Mesenchymal stem cell (in vitro differentiated cells and primary cell): ENCODE measurements around the gene PMEPA1.
A peak's percentile ranks its signal among the peaks of the same experiment; 100 is the strongest.

Experiments
- DNase-seq: peaks from one replicate; pipeline ENCODE4 v3.0.0-alpha.2; 2013
- H2AFZ ChIP-seq: one replicate; pipeline ENCODE4 v1.6.1; 2013; ENCODE audit warnings: low read depth, mild to moderate bottlenecking, control low read depth, inconsistent platforms, low read length, moderate library complexity
- H2AK5ac ChIP-seq: 2 replicates; pipeline ENCODE4 v1.6.1; 2013; ENCODE audit warnings: low read length, moderate library complexity, mild to moderate bottlenecking, inconsistent platforms; ENCODE audit not compliant: severe bottlenecking
- H2BK120ac ChIP-seq: one replicate; pipeline ENCODE4 v1.6.1; 2013; ENCODE audit warnings: low read depth, mild to moderate bottlenecking, inconsistent platforms, low read length, moderate library complexity
- H2BK12ac ChIP-seq, 2 experiments: one replicate each; pipeline ENCODE4 v1.6.1; 2013; ENCODE audit warnings: inconsistent platforms in 2 of 2, low read length in 2 of 2, mild to moderate bottlenecking in 2 of 2, moderate library complexity in 2 of 2, control low read depth in 1 of 2
- H2BK15ac ChIP-seq: one replicate; pipeline ENCODE4 v1.6.1; 2013; ENCODE audit warnings: mild to moderate bottlenecking, low read depth, inconsistent platforms; ENCODE audit not compliant: poor library complexity, severe bottlenecking
- H2BK5ac ChIP-seq: 2 replicates; pipeline ENCODE4 v1.6.1; 2013; ENCODE audit warnings: low read depth, mild to moderate bottlenecking, low read length, control low read depth, inconsistent platforms; ENCODE audit not compliant: poor library complexity, severe bottlenecking
- H3K14ac ChIP-seq, 2 experiments: one replicate each; pipeline ENCODE4 v1.6.1; 2013; ENCODE audit warnings: inconsistent platforms in 2 of 2, low read length in 2 of 2, control low read depth in 1 of 2, mild to moderate bottlenecking in 1 of 2, moderate library complexity in 1 of 2
- H3K18ac ChIP-seq, 2 experiments: one replicate each; pipeline ENCODE4 v1.6.1; 2013; ENCODE audit warnings: inconsistent platforms in 2 of 2, low read length in 2 of 2, control low read depth in 1 of 2, low read depth in 1 of 2, mild to moderate bottlenecking in 1 of 2
- H3K23ac ChIP-seq, 2 experiments: one replicate each; pipeline ENCODE4 v1.6.1; 2013; ENCODE audit warnings: inconsistent platforms in 2 of 2, low read length in 2 of 2, mild to moderate bottlenecking in 2 of 2, moderate library complexity in 2 of 2, control low read depth in 1 of 2
- H3K27ac ChIP-seq: 2 replicates; pipeline ENCODE4 v1.5.1; 2013; ENCODE audit warnings: mild to moderate bottlenecking, moderate library complexity, low read length, control low read depth, inconsistent platforms; ENCODE audit not compliant: poor library complexity, severe bottlenecking
- H3K27me3 ChIP-seq, 2 experiments: 2 replicates each; pipeline versions ENCODE4 v1.6.1 to v1.7.0; 2013; ENCODE audit warnings: low read length in 2 of 2, mild to moderate bottlenecking in 2 of 2, moderate library complexity in 2 of 2, control low read depth in 1 of 2, inconsistent platforms in 1 of 2; ENCODE audit not compliant: control insufficient read depth in 1 of 2, insufficient read depth in 1 of 2
- H3K36me3 ChIP-seq, 2 experiments: 2 replicates each; pipeline versions ENCODE4 v1.6.1 to v1.7.0; 2013; ENCODE audit warnings: low read length in 2 of 2, control low read depth in 1 of 2, inconsistent platforms in 1 of 2, low read depth in 1 of 2, mild to moderate bottlenecking in 1 of 2; ENCODE audit not compliant: insufficient read depth in 2 of 2, control insufficient read depth in 1 of 2
- H3K4ac ChIP-seq, 2 experiments: one replicate each; pipeline ENCODE4 v1.6.1; 2013; ENCODE audit warnings: inconsistent platforms in 2 of 2, low read length in 2 of 2, mild to moderate bottlenecking in 2 of 2, moderate library complexity in 2 of 2, control low read depth in 1 of 2, low read depth in 1 of 2
- H3K4me1 ChIP-seq: 2 replicates; pipeline ENCODE4 v1.6.1; 2013; ENCODE audit warnings: low read depth, low read length, control low read depth; ENCODE audit not compliant: control insufficient read depth, insufficient read depth
- H3K4me2 ChIP-seq: 2 replicates; pipeline ENCODE4 v1.6.1; 2013; ENCODE audit warnings: low read length, mild to moderate bottlenecking, inconsistent platforms; ENCODE audit not compliant: poor library complexity, severe bottlenecking
- H3K4me3 ChIP-seq, 2 experiments: 2 replicates each; pipeline versions ENCODE4 v1.5.1 to v1.7.0; 2013; ENCODE audit warnings: low read length in 2 of 2, mild to moderate bottlenecking in 2 of 2, control low read depth in 1 of 2, low read depth in 1 of 2; ENCODE audit not compliant: insufficient read depth in 1 of 2
- H3K79me1 ChIP-seq: replicated peaks from 2 replicates; pipeline ENCODE4 v1.6.1; 2013; ENCODE audit warnings: mild to moderate bottlenecking, control low read depth, low read length, inconsistent platforms; ENCODE audit not compliant: poor library complexity, severe bottlenecking
- H3K9ac ChIP-seq: 2 replicates; pipeline ENCODE4 v1.7.0; 2013; ENCODE audit warnings: mild to moderate bottlenecking, low read length, moderate library complexity
- H3K9me3 ChIP-seq: 2 replicates; pipeline ENCODE4 v1.7.0; 2013; ENCODE audit warnings: mild to moderate bottlenecking, low read length; ENCODE audit not compliant: control insufficient read depth
- H4K8ac ChIP-seq: one replicate; pipeline ENCODE4 v1.6.1; 2013; ENCODE audit warnings: inconsistent platforms, mild to moderate bottlenecking, low read length, moderate library complexity
- H4K91ac ChIP-seq: one replicate; pipeline ENCODE4 v1.6.1; 2013; ENCODE audit warnings: mild to moderate bottlenecking, low read length, inconsistent platforms
- WGBS: methylation state at CpG from one replicate; pipeline ENCODE4 v1.1.7; 2013; ENCODE audit warnings: mixed read lengths; 5-methylcytosine and 5-hydroxymethylcytosine counted together

The PMEPA1 gene

DNA sequence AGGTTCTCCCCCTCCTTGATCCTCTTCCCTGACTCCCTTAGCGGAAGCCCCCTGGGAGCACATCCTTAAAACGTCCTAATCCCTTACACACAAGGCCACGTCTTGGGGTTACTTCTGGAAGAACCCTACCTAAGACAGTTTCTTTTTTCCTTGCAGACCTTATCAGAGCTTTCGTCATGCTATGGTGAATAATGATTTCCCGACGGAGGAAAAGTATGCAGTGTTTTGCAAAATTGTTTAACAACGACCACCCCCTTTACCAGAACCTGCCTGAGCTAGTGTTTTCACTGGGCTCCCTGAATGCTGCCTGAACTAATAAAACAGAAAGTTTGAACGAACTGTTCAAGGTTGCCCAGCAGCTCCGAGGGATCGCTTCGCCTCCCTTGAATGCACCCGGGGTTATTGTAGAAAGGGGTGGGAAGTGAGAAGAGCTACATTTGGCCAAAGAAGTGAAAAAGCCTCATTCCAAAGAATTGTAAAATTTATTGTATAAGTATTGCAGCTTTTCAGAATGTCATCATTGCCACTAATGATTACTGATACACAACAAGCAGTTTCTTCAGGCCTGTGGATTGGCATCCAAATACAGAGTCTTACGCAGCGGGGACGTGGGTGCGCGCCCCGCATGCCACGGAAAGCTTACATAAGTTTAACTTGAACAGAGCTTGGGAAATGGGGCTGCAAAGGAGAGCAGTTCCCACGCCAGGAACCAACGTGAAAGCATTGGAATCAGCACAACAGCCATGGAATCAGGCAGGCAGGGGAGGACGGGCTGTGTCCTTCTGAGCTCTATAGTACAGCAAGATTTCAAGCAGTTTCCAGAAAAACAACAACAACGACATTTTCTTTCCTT lies 61.7 kb downstream of the PMEPA1 start:
- H3K27me3 ChIP-seq, result peaks cover 13 to 30% of the 10 kb centered on the region in 2 experiments
- no peak overlapping the region for H3K14ac ChIP-seq
- no peak overlapping the region for H4K91ac ChIP-seq
- no peak overlapping the region for H2BK12ac ChIP-seq
- H3K36me3 ChIP-seq, result peaks cover 0 to 27% of the 10 kb centered on the region in 2 experiments
- H2BK5ac ChIP-seq, result no peak overlapping the region
- H3K4me1 ChIP-seq, result no peaks in the 10 kb centered on the region
- H3K18ac ChIP-seq, result no peak overlapping the region
- H2AK5ac ChIP-seq, result no peak overlapping the region
- peaks cover 4% of the 10 kb centered on the region for H3K9me3 ChIP-seq
- no peak overlapping the region for H2AFZ ChIP-seq
- no peak overlapping the region for H3K4me3 ChIP-seq
- no peak overlapping the region for H3K9ac ChIP-seq
- no peak overlapping the region for H3K23ac ChIP-seq
- no peak overlapping the region for H2BK15ac ChIP-seq
- no peak overlapping the region for H2BK120ac ChIP-seq
- H3K27ac ChIP-seq, result no peak overlapping the region
- H3K79me1 ChIP-seq, result no peaks in the 10 kb centered on the region
- no peak overlapping the region for H3K4me2 ChIP-seq
- DNase-seq, result no peak
- no peak overlapping the region for H3K4ac ChIP-seq
- WGBS, result 85% methylated on average over 23 of the region's 23 CpGs
- H4K8ac ChIP-seq, result no peak overlapping the region

DNA sequence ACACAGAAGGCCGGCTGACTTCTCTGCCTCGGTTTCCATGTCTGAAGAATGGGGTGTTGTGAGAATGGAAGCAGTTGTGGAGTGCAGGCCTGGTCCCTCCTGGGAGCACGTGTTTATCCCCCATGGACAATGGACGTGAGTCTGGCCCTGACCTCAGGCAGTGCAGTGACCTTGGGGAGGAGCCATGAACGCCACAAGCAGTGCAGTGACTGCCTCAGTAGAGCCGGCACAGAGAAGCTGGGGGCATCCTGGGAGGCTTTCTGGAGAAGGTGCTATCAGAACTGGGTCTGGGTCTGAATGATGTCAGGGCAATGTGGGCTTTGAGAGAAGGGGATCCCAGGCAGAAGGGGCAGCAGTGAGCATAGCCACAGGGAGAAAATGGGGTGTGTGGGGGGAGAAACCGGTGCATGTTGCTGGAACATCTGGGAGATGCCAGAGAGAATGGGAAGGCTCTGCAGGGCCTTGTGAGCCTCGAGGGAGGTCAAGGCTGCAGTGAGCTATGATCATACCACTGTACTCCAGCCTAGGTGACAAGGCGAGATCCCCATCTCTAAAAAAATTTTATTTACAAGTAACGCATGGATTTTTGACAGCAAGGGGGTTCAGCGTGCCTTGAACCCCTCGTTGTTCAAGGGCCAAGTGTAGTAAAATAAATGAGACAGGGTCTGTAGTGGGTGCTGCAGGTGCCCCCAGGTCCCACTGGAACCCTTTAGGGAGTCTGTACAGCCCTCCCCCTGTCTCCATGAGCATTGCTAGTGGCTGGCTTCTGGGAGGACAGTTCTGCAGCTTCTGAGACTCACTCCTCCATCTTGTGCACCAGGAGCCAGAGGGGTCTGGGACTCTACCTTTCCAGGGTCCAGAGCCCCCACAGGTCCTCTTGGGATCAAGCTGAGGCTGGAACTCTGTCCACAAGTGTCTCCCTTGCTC lies 62.5 kb downstream of the PMEPA1 start:
- no peak overlapping the region for H3K14ac ChIP-seq
- no peak overlapping the region for H3K4ac ChIP-seq
- H3K36me3 ChIP-seq, result peaks cover 0 to 18% of the 10 kb centered on the region in 2 experiments
- H3K9ac ChIP-seq, result no peak overlapping the region
- H2AFZ ChIP-seq, result no peak overlapping the region
- H2BK12ac ChIP-seq, result no peak overlapping the region
- no peak overlapping the region for H3K27ac ChIP-seq
- H2BK120ac ChIP-seq, result no peak overlapping the region
- H2BK5ac ChIP-seq, result no peak overlapping the region
- peaks cover 13 to 30% of the 10 kb centered on the region in 2 experiments for H3K27me3 ChIP-seq
- no peak overlapping the region for H3K4me3 ChIP-seq
- 72% methylated on average over 11 of the region's 12 CpGs for WGBS
- H3K23ac ChIP-seq, result no peak overlapping the region
- peak overlapping the region; percentile 23 for H2BK15ac ChIP-seq
- H3K9me3 ChIP-seq, result peaks cover 7% of the 10 kb centered on the region
- no peak overlapping the region for H3K4me2 ChIP-seq
- no peak overlapping the region for H4K8ac ChIP-seq
- H2AK5ac ChIP-seq, result no peak overlapping the region
- no peaks in the 10 kb centered on the region for H3K4me1 ChIP-seq
- H3K18ac ChIP-seq, result no peak overlapping the region
- peak overlapping the region; percentile 27 for H4K91ac ChIP-seq
- DNase-seq, result no peak
- H3K79me1 ChIP-seq, result no peaks in the 10 kb centered on the region

DNA sequence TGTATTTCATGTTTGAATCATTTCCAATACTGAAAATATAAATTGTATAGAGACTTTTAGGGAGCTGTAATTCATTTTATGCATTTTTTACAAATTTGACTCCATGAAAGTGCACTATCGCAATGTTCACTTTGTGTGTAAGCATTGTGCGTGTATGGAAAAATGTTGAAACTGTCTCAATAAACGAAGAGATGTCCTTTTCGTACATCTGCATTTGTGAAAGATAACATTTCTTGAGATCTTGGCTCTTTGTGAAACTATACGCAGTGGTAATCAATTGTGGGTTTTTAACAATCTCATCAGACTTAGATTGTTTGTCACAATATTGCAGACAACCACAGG lies 70.9 kb downstream of the PMEPA1 start:
- DNase-seq, result no peak
- H3K27ac ChIP-seq, result no peak overlapping the region
- no peak overlapping the region for H4K8ac ChIP-seq
- peaks cover 15% of the 10 kb centered on the region for H3K9me3 ChIP-seq
- no peak overlapping the region for H3K18ac ChIP-seq
- no peak overlapping the region for H3K14ac ChIP-seq
- H3K9ac ChIP-seq, result no peak overlapping the region
- 76% methylated on average over 5 of the region's 5 CpGs for WGBS
- no peak overlapping the region for H2BK15ac ChIP-seq
- H2BK120ac ChIP-seq, result no peak overlapping the region
- H2BK12ac ChIP-seq, result no peak overlapping the region
- H3K4me3 ChIP-seq, result no peak overlapping the region
- H3K27me3 ChIP-seq, result peaks cover 22 to 37% of the 10 kb centered on the region in 2 experiments
- H2AFZ ChIP-seq, result no peak overlapping the region
- H4K91ac ChIP-seq, result no peak overlapping the region
- H3K36me3 ChIP-seq, result no peaks in the 10 kb centered on the region
- H3K4ac ChIP-seq, result no peak overlapping the region
- H3K79me1 ChIP-seq, result no peaks in the 10 kb centered on the region
- H2BK5ac ChIP-seq, result no peak overlapping the region
- no peaks in the 10 kb centered on the region for H3K4me1 ChIP-seq
- no peak overlapping the region for H2AK5ac ChIP-seq
- H3K23ac ChIP-seq, result no peak overlapping the region
- no peak overlapping the region for H3K4me2 ChIP-seq
